ENCODE results near the gene TBCD.

TBCD gene

GRCh38 chr17:82872591-82873520 is 121.0 kb downstream of the TBCD start:
- no peak for DNase-seq

- no peak for DNase-seq
Observed at GRCh38 chr17:82873521-82873920, 121.7 kb downstream of the TBCD start.

GRCh38 chr17:82874011-82874835 is 122.4 kb downstream of the TBCD start:
- no peak for DNase-seq

GRCh38 chr17:82875407-82875856 is 123.6 kb downstream of the TBCD start:
- no peak for DNase-seq

GRCh38 chr17:82876149-82876548 is 124.3 kb downstream of the TBCD start:
- no peak for DNase-seq

- peak; percentile 41 for DNase-seq
Observed at GRCh38 chr17:82876602-82877379, 124.9 kb downstream of the TBCD start.

GRCh38 chr17:82878527-82878926 is 126.7 kb downstream of the TBCD start:
- no peak for DNase-seq

GRCh38 chr17:82879241-82879640 is 127.4 kb downstream of the TBCD start:
- no peak for DNase-seq

GRCh38 chr17:82880620-82881323 is 128.9 kb downstream of the TBCD start:
- DNase-seq: no peak

GRCh38 chr17:82881324-82881823 is 129.5 kb downstream of the TBCD start:
- DNase-seq: no peak

GRCh38 chr17:82881900-82882714 is 130.2 kb downstream of the TBCD start:
- DNase-seq: no peak

GRCh38 chr17:82882715-82883418 is 131.0 kb downstream of the TBCD start:
- no peak for DNase-seq

- DNase-seq: no peak
Observed at GRCh38 chr17:82883419-82884031, 131.7 kb downstream of the TBCD start.

- DNase-seq: no peak
Observed at GRCh38 chr17:82884341-82884969, 132.6 kb downstream of the TBCD start.

GRCh38 chr17:82884970-82885353 is 133.1 kb downstream of the TBCD start:
- no peak for DNase-seq

- no peak for DNase-seq
Observed at GRCh38 chr17:82887255-82888164, 135.6 kb downstream of the TBCD start.

- no peak for DNase-seq
Observed at GRCh38 chr17:82888583-82889495, 137.0 kb downstream of the TBCD start.

Measured in EL (cell line).